Measurements from ENCODE around the gene FXYD5.
"Not testable (repeated sequence)": the region's sequence is repeated elsewhere in the genome, so short reads cannot be mapped to it uniquely, and the experiment has no call there.

The FXYD5 gene

GRCh38 chr19:35140207-35140961, 14.2 kb upstream of the FXYD5 start:
- DNase-seq: no peak

GRCh38 chr19:35140962-35141836, 13.3 kb upstream of the FXYD5 start:
- no peak for DNase-seq

GRCh38 chr19:35141837-35142605, 12.5 kb upstream of the FXYD5 start:
- DNase-seq: no peak

- DNase-seq: no peak
Observed at GRCh38 chr19:35142606-35143230, 11.8 kb upstream of the FXYD5 start.

GRCh38 chr19:35143231-35143715, 11.3 kb upstream of the FXYD5 start, which contains the start of gene FXYD7:
TSS of gene FXYD7 (plus strand) at chr19:35143255. CDS start at chr19:35143334, 79 bp downstream.
- no peak for DNase-seq

GRCh38 chr19:35143818-35144217, 10.7 kb upstream of the FXYD5 start:
- DNase-seq: no peak

- no peak for DNase-seq
Observed at GRCh38 chr19:35144259-35144599, 10.3 kb upstream of the FXYD5 start.

GRCh38 chr19:35144600-35145436, 9.7 kb upstream of the FXYD5 start:
- no peak for DNase-seq

GRCh38 chr19:35146746-35147459, 7.6 kb upstream of the FXYD5 start:
- DNase-seq: no peak

- DNase-seq: no peak
Observed at GRCh38 chr19:35149463-35149862, 5.1 kb upstream of the FXYD5 start.

GRCh38 chr19:35150445-35150844, 4.1 kb upstream of the FXYD5 start:
- no peak for DNase-seq

- DNase-seq: no peak
Observed at GRCh38 chr19:35151273-35152065, 3.1 kb upstream of the FXYD5 start.

- DNase-seq: not testable (repeated sequence)
Observed at GRCh38 chr19:35153129-35153522, 1.4 kb upstream of the FXYD5 start.

- no peak for DNase-seq
Observed at GRCh38 chr19:35153701-35154524, 622 bp upstream of the FXYD5 start.

GRCh38 chr19:35155441-35155840, 906 bp downstream of the FXYD5 start:
- DNase-seq: no peak

- DNase-seq: no peak
Observed at GRCh38 chr19:35155981-35156672, 1.6 kb downstream of the FXYD5 start.

GRCh38 chr19:35156673-35157014, 2.1 kb downstream of the FXYD5 start:
- DNase-seq: no peak

- DNase-seq: no peak
Observed at GRCh38 chr19:35157431-35157830, 2.9 kb downstream of the FXYD5 start.

- no peak for DNase-seq
Observed at GRCh38 chr19:35159606-35160005, 5.1 kb downstream of the FXYD5 start.
